OCI-LY7 (cell line): ENCODE results near the gene C3orf20. TPM values are rescaled to one million over a fixed set of nuclear protein-coding genes. Genes with fewer than 3 reads are reported as not detected.

Source experiments
- BruUV-seq: library from RNA; stranded (reverse); fragments of 400-500 nt; replicated peaks from 2 replicates; lab custom pipeline; 2021; lab: Mats Ljungman, UMichigan
- CTCF ChIA-PET: fragments of 300-600 bp; sonication (Branson Sonifier 250); formaldehyde crosslinking; loops from one replicate; lab custom pipeline; 2022; ENCODE audit warnings: antibody characterized with exemption; ENCODE audit not compliant: unreplicated experiment; lab: Charles Lee
- POLR2A ChIA-PET: fragments of 300-600 bp; sonication (Branson Sonifier 250); formaldehyde crosslinking; loops from one replicate; lab custom pipeline; 2022; ENCODE audit warnings: antibody characterized with exemption; lab: Charles Lee
- DNase-seq: peaks from one replicate; pipeline ENCODE4 v3.0.0-alpha.2; 2015; ENCODE audit warnings: low spot score
- H2AFZ ChIP-seq: fragments of 200-600 bp; sonication (generic), shearing (Covaris generic); 2 replicates; pipeline ENCODE4 v1.6.1; 2014; ENCODE audit warnings: mild to moderate bottlenecking, antibody characterized with exemption, low read length, moderate library complexity
- H3K27ac ChIP-seq: fragments of 200-600 bp; sonication (generic); 2 replicates; pipeline ENCODE4 v1.5.1; 2014; ENCODE audit warnings: mixed run types, low read depth, mild to moderate bottlenecking, moderate library complexity, low read length, inconsistent platforms; ENCODE audit not compliant: poor library complexity, severe bottlenecking
- H3K36me3 ChIP-seq: fragments of 200-600 bp; sonication (generic); 2 replicates; pipeline ENCODE4 v1.6.1; 2014; ENCODE audit warnings: mild to moderate bottlenecking, antibody characterized with exemption, low read length, moderate library complexity, mixed read lengths; ENCODE audit not compliant: insufficient read depth
- H3K4me1 ChIP-seq: fragments of 200-600 bp; sonication (generic); 2 replicates; pipeline ENCODE4 v1.5.1; 2014; ENCODE audit warnings: mild to moderate bottlenecking, low read length; ENCODE audit not compliant: insufficient read depth, poor library complexity, severe bottlenecking
- H3K4me2 ChIP-seq: fragments of 200-600 bp; sonication (generic); 2 replicates; pipeline ENCODE4 v1.6.1; 2014; ENCODE audit warnings: mild to moderate bottlenecking, low read length
- H3K4me3 ChIP-seq: fragments of 200-600 bp; sonication (generic); 2 replicates; pipeline ENCODE4 v1.5.1; 2014; ENCODE audit warnings: mild to moderate bottlenecking, low read depth, low read length; ENCODE audit not compliant: poor library complexity, severe bottlenecking
- H3K79me2 ChIP-seq: fragments of 200-600 bp; sonication (generic); 2 replicates; pipeline ENCODE4 v1.6.1; 2016; ENCODE audit warnings: low read depth, mild to moderate bottlenecking, low read length, moderate library complexity, mixed read lengths; ENCODE audit not compliant: insufficient read depth
- H3K9me2 ChIP-seq: fragments of 200-600 bp; sonication (generic); 2 replicates; pipeline ENCODE4 v1.6.1; 2016; ENCODE audit warnings: mild to moderate bottlenecking, low read length, mixed read lengths; ENCODE audit not compliant: insufficient read depth
- H3K9me3 ChIP-seq: fragments of 200-600 bp; sonication (generic); 2 replicates; pipeline ENCODE4 v1.6.1; 2014; ENCODE audit warnings: mild to moderate bottlenecking, mixed run types, low read length, mixed read lengths
- H4K20me1 ChIP-seq: fragments of 200-600 bp; sonication (generic); 2 replicates; pipeline ENCODE4 v1.6.1; 2014; ENCODE audit warnings: mild to moderate bottlenecking, antibody characterized with exemption, low read length, moderate library complexity, mixed read lengths; ENCODE audit not compliant: insufficient read depth
- EZH2phosphoT487 ChIP-seq: fragments of 200-600 bp; sonication (generic); IDR thresholded peaks from 2 replicates; pipeline ENCODE4 v1.6.1; 2018; ENCODE audit warnings: low read depth, borderline replicate concordance, mild to moderate bottlenecking, mixed run types, antibody characterized with exemption, low read length, moderate library complexity, mixed read lengths
- intact Hi-C: fragments of 100-400 bp; cut with micrococcal nuclease; formaldehyde crosslinking; loops from one replicate; pipeline ENCODE4 v1.10.0; 2022; ENCODE audit not compliant: unreplicated experiment
- total RNA-seq, 2 experiments: library from RNA; depleted of rRNA in 1 of 2; stranded (reverse); fragments of >200 nt in 1 of 2; shearing (Covaris generic) in 1 of 2; gene quantifications; 2 replicates each; pipeline ENCODE4 v1.2.3, GENCODE V29; 2014 to 2022
- TF ChIP-seq, protein P1 (sequence below): fragments of 200-600 bp; sonication (generic); conservative IDR thresholded peaks from 2 replicates; pipeline ENCODE4 v1.5.1; 2014; ENCODE audit warnings: mild to moderate bottlenecking, antibody characterized with exemption, low read length, moderate library complexity, mixed read lengths

Gene C3orf20
- total RNA-seq, 2 experiments from 2014 or later, result 2.2 to 2.7 TPM

DNA sequence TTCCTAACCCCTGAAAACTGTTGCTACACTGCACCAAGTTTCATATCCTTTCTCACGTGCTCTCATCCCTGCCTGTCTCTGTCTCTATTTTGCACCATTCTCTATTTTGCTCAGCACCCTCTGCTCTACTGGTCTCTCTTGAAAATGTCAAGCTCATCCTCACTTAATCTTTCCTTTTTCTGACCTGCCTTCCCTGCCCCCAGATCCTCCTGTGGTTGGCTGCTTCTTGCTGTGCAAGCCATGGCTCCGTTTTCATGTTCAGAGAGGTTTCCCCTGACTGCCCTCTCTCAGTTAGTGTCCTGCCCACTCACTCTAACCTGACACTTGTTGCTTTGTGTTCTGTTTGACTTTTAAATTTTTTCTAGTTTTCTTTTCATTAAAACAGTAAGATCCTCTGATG is 17.4 kb upstream of the C3orf20 start:
- no peak for DNase-seq
- ChIA-PET POLR2A (interaction anchor here (1.1 kb wide), 1 partner anchor 11 kb away, joined by 4 read pairs; no protein-coding TSS in a partner anchor), CTCF (no interaction called here)
- no peak overlapping the region for H2AFZ ChIP-seq
- H3K36me3 ChIP-seq, result peaks cover 86% of the 10 kb centered on the region
- no peak overlapping the region for H3K27ac ChIP-seq
- no peak overlapping the region for H3K4me2 ChIP-seq
- no peaks in the 10 kb centered on the region for H3K9me2 ChIP-seq
- H3K9me3 ChIP-seq, result no peaks in the 10 kb centered on the region
- no peak overlapping the region for H3K4me3 ChIP-seq
- peaks cover 23% of the 10 kb centered on the region; the same call in 1 of the 2 replicates for H3K79me2 ChIP-seq
- H3K4me1 ChIP-seq, result peaks cover 14% of the 10 kb centered on the region
- no TSS peak for BruUV-seq
- intact Hi-C loops, result no loop called here
- H4K20me1 ChIP-seq, result no peaks in the 10 kb centered on the region
- TF ChIP-seq EZH2phosphoT487, result no peak
- TF ChIP-seq, protein P1, sequence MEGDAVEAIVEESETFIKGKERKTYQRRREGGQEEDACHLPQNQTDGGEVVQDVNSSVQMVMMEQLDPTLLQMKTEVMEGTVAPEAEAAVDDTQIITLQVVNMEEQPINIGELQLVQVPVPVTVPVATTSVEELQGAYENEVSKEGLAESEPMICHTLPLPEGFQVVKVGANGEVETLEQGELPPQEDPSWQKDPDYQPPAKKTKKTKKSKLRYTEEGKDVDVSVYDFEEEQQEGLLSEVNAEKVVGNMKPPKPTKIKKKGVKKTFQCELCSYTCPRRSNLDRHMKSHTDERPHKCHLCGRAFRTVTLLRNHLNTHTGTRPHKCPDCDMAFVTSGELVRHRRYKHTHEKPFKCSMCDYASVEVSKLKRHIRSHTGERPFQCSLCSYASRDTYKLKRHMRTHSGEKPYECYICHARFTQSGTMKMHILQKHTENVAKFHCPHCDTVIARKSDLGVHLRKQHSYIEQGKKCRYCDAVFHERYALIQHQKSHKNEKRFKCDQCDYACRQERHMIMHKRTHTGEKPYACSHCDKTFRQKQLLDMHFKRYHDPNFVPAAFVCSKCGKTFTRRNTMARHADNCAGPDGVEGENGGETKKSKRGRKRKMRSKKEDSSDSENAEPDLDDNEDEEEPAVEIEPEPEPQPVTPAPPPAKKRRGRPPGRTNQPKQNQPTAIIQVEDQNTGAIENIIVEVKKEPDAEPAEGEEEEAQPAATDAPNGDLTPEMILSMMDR, result no peak

DNA sequence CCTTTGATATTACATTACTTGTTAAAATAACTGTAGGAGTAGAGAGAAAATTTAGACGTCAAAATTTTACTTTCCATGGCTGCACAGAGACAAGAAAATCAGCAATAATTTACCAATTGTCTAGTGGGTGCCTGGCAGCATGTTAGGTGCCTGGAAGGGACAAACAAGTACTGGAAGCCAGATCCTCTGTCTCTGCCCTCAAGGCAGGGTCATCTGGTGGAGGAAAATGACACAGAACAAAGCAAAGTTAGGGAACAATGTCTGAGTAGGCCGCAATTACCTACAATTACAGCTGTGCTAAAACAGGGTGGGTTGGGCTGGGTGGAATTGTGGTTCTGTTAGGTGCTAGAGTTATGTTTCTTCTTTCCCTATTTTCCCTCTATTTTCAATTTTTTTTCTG is 16.0 kb upstream of the C3orf20 start:
- ChIA-PET CTCF (no interaction called here), POLR2A (interaction anchor here (0.8 to 0.9 kb wide), 2 partner anchors 15 to 122 kb away, joined by 3 to 5 read pairs; no protein-coding TSS in a partner anchor)
- DNase-seq, result no peak
- no peaks in the 10 kb centered on the region for H3K9me3 ChIP-seq
- H4K20me1 ChIP-seq, result no peaks in the 10 kb centered on the region
- H3K4me1 ChIP-seq, result no peaks in the 10 kb centered on the region
- intact Hi-C loops, result no loop called here
- TF ChIP-seq, protein P1, result no peak
- no peak for TF ChIP-seq EZH2phosphoT487
- H3K9me2 ChIP-seq, result no peaks in the 10 kb centered on the region
- H3K4me2 ChIP-seq, result no peak overlapping the region
- peaks cover 9% of the 10 kb centered on the region; the same call in 1 of the 2 replicates for H3K79me2 ChIP-seq
- H3K36me3 ChIP-seq, result peaks cover 97% of the 10 kb centered on the region
- H2AFZ ChIP-seq, result no peak overlapping the region
- no peak overlapping the region for H3K4me3 ChIP-seq
- BruUV-seq, result no TSS peak
- no peak overlapping the region for H3K27ac ChIP-seq

DNA sequence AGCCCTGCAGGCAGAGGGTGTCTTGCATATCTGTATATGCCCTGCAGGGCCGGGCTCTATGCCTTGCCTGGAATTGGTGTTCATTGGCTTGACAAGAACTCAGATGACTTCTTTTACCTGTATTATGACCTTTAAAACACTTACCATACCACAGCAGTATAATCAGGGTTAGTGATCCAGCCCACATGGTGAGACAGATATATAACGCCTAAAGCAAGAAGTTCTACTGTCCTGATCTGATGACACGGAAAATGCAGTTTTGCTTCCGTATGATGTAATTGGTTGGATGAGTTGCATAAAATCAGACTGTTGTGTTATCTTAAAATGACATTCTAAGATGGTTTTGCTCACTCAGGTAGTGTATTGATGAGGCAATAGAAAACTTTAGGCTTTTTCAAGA is 14.0 kb upstream of the C3orf20 start:
- no peak for TF ChIP-seq EZH2phosphoT487
- TF ChIP-seq, protein P1, result no peak
- Histone ChIP-seq H3K9me2 (no peaks in the 10 kb centered on the region), H2AFZ (no peak overlapping the region), H3K4me2 (no peak overlapping the region), H3K9me3 (no peaks in the 10 kb centered on the region), H4K20me1 (no peaks in the 10 kb centered on the region), H3K4me1 (no peaks in the 10 kb centered on the region), H3K36me3 (peaks cover 95% of the 10 kb centered on the region), H3K79me2 (no peaks in the 10 kb centered on the region), H3K27ac (no peak overlapping the region), H3K4me3 (no peak overlapping the region)
- intact Hi-C loops, result no loop called here
- ChIA-PET CTCF (no interaction called here), POLR2A (interaction anchor here (0.5 to 0.6 kb wide), 2 partner anchors 77 to 89 kb away, joined by 3 to 4 read pairs; no protein-coding TSS in a partner anchor)
- no peak for DNase-seq
- no TSS peak for BruUV-seq
